NCI-H526 treated with DMSO at 0.1 percent for 48 hours (cell line): ENCODE measurements around the gene AJUBA.
"Not testable (repeated sequence)": the region's sequence is repeated elsewhere in the genome, so short reads cannot be mapped to it uniquely, and the experiment has no call there.

Experiments
- DNase-seq: peaks from one replicate; lab custom pipeline; 2025; lab: John Stamatoyannopoulos, UW

AJUBA gene

DNA sequence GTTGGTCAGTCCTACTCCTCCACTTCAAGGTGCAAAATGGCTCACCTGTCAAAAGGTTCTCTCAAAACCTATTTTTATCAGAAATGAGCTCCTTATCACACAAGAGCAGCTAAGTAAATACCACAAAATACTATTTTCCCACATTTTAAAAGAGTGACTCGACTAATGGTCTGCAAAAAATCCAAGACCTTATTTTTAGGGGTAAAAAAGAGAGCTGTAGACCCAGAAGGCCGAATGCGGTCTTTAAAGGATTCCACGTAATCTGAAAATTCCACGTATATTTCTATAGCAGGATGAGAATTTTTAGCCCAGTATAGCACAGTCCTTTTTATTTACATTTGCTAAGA lies 23.8 kb upstream of the AJUBA start:
- DNase-seq: no peak

DNA sequence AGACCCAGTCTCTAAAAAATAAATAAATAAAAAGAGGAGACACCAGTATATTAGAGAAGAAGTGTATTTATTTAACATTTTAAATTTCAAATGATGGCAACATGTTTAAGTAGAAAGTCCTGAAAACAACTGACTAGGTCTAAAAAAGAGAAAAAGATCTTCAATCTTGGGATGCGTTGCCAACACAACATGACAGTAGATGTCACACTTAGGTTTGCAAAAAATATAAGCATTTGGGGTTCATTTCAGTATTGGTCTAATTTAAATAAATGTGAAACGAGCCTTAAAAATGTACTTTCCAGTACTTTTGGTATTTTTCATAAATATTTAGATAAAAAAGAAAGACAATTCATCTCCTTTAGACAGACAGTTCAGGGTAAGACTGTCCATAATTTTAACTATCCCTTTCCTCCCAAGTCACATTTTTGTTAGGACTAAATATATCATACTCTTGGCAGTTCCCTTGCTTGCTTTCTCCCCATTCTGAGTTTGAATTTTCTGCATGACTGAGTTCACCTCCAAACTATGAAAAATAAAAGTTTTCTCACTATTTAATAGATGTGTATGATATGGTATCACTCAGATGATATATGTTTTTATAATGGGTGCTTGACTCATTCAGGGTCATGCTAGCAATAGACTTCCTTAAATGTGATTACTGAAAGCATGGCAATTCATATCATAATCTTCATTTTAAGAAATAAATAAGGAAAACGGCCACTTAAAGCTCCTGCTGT lies 23.3 kb upstream of the AJUBA start:
- no peak for DNase-seq

DNA sequence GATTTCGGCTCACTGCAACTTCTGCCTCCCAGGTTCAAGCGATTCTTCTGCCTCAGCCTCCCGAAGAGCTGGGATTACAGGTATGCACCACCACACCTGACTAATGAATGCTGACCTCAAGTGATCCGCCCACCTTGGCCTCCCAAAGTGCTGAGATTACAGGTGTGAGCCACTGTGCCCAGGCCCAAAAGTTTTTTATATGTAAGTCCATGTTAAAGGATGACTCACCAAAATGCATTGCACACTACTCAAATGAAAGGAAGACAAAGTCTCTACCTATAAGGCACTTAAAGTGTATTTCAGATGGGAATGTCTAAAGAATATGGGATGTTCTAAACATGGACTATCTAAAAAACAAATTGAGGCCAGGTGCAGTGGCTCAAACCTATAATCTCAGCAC lies 21.9 kb upstream of the AJUBA start:
- not testable (repeated sequence) for DNase-seq

DNA sequence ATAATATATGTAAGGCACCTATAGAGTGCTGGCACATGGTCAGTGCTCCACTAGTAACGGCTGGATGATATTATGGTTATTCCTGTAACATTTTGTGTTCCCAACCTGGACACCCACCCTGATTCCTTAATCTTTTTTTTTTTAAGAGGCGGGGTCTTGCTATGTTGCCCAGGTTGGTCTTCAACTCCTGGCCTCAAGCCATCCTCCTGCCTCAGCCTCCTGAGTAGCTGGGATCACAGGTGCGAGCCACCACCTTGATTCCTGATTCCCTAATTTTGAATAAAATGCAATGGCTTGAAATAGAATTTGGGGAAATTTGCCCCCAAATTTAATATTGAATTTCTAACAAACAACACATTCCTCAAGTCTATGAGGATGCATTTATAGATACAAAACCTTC lies 20.2 kb upstream of the AJUBA start:
- DNase-seq: no peak

- DNase-seq: no peak
These were observed 18.5 kb upstream of the AJUBA start for GRCh38 chr14:23000860-23001259.

GRCh38 chr14:22998329-22999012 lies 16.1 kb upstream of the AJUBA start:
- DNase-seq: no peak

DNA sequence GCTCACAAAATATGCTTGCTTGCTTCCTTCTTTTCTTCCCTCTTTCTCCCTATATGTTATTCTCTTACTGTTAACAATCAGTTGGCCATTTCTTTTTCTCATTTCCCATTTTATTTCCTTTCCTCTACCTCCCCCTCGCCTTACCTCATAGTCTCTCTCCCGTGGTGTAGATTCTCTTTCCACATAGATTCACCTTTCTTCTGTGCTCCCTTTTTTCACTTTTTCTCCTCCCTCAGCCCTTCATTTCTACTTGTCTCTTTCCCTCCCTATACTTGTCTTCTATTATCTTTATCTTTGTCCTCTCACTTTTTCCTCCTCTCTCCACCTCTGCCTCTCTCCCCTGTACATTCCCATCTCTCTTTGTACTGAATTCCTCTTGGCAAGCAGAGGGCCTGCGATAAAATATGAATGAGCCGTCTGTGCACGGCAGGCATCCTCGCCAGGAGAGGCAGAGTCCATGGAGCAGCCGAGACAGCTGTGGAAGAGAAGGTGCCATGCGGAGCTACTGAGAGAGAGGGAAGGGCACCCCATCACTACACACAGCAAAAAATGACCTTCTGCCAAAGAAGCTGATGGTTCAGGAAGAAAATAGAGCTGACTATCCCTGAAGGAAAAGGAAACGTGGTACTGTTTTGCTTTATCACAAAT lies 15.4 kb upstream of the AJUBA start:
- DNase-seq: no peak

DNA sequence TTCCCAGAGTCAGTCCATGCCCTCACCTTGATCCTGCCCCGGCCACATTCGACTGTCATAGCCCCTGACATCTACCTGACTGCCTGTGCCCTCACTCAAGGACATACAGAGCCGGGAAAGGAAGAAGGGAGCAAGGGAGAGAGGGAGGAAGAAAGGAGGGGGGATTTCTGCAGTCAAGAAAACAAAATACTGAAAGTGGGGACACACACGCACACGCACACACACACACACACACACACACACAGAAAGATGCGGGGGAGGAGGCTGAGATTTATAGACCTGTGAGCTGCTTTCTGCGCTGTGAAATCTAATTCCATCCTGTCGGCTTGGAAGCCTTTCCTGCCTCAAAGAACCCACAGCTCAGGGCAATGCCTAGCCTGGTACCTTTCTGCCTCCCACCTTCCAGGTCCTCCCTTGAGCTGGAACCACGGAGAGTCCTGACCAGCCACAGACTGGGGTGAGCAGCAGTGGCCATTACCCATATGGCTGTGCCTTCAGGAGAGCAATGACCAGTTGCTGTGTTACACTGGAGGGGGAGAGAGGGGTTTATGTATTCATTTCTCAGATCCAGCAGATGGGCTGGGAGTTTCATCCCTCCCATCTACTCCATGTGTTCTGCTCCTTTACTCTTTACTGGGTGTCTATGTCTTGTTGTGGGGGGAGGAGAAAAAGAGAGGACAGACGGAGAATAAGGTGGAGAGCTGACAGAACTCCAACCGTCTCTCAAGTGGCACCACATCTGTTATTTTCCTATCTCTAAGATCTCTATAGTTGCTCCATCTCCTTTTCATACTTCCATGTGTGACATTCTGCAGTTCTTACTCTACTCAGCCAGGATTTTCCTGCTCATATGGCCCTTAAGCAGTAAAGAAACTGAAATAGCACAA lies 14.7 kb upstream of the AJUBA start:
- no peak for DNase-seq

- no peak for DNase-seq
These were observed 13.7 kb upstream of the AJUBA start for GRCh38 chr14:22995889-22996625.

DNA sequence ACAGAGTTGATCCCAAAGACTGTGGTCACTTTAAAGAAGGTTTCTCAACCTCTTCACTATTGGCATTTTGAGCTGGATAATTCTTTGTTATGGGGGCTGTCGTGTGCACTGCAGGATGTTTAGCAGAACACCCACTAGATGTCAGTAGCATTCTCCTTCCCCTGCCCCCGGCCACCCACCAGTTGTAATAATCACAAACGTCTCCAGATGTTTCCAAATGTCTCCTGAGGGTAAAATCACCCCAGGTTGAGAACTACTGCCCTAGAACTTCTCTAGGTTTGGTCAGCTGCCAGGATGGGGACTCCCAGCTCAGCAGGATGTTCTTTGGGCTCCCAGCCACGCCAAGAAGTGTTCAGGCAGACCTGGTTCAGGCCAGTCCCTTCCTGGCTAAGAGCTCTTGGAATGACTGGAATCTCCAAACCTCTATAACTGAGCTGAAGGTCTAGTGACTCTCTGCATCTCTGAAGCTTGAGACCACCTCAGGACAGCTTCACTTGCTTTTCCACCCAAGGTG lies 12.5 kb upstream of the AJUBA start:
- DNase-seq: no peak

- no peak for DNase-seq
These were observed 11.2 kb upstream of the AJUBA start for GRCh38 chr14:22993517-22993916.

DNA sequence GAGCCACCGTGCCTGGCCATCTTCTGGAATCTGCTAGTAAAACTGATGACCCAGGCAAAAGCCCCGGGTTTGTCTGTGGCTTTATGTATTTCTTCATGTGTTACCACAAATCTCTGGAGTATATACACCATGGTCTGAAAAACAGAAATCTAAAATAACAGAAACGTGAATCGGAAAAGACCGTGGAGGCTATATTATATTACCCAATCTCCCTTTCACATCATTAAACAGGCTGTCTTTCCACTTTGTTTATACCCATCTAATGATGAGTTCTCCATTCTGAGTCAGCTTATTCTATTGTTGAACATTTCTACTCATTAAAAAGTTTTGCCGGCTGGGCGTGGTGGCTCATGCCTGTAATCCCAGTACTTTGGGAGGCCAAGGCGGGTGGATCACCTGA lies 9.5 kb upstream of the AJUBA start:
- no peak for DNase-seq

GRCh38 chr14:22987291-22987690 lies 4.9 kb upstream of the AJUBA start:
- no peak for DNase-seq

DNA sequence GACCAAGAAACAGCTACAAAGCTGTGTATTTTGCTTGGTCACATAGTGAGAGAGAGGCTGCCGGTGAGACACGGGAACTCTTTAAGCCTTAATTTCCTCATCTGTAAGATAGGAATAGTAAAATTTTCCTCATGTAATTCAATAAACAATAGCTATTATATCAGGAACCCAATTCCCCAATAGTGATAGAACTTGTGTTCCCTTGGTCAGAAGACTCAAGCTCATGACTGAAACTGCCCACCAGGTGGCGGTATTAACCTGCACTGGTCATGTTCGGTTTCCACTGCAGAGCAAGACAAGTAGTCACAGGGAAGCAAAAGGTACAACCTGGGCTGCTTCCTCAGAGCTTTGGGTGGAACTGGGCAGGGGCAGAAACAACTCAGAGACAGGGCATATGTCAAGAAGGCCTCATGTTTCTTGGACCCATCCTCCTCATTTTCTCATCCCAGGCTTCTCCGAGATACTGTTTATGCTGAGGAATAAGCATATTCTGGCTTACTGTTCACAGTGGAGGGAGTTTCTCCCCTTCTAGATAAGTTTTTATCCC lies 4.2 kb upstream of the AJUBA start:
- peak; percentile 19 for DNase-seq

GRCh38 chr14:22985894-22986507 lies 3.6 kb upstream of the AJUBA start:
- no peak for DNase-seq

DNA sequence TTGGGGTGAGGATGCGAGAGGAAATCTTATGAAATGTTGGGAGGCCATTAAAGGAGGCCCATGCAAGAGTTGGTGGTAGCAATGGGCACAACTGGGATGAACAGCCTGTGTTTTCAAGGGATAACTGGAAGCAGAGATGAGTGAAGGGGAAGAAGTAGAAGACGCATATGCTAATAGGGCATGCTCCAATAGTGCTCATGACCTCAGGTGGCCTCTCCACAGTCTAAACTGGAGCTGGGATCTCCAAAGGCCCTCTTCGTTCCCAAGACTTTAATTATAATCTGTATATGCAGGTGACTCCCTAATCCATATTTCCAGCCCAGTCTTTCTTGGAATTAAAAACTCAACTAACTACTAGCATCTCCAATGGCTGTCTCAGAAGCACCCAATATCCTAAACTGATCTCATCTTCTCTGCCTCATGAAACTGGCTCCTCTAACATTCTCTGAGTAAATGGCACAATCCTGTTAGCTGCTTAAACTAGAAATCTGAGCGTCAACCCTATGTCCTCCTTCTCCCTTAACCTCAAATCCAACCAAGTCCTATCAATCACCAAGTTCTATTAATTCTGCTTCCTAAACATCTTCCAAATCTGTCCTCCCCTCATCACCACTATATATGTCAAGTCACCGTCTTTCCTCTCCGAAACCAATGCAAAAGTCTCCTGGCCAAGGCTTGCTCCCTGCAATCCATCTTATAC lies 2.8 kb upstream of the AJUBA start:
- DNase-seq: no peak

GRCh38 chr14:22981876-22982476 lies 375 bp downstream of the AJUBA start:
- no peak for DNase-seq

DNA sequence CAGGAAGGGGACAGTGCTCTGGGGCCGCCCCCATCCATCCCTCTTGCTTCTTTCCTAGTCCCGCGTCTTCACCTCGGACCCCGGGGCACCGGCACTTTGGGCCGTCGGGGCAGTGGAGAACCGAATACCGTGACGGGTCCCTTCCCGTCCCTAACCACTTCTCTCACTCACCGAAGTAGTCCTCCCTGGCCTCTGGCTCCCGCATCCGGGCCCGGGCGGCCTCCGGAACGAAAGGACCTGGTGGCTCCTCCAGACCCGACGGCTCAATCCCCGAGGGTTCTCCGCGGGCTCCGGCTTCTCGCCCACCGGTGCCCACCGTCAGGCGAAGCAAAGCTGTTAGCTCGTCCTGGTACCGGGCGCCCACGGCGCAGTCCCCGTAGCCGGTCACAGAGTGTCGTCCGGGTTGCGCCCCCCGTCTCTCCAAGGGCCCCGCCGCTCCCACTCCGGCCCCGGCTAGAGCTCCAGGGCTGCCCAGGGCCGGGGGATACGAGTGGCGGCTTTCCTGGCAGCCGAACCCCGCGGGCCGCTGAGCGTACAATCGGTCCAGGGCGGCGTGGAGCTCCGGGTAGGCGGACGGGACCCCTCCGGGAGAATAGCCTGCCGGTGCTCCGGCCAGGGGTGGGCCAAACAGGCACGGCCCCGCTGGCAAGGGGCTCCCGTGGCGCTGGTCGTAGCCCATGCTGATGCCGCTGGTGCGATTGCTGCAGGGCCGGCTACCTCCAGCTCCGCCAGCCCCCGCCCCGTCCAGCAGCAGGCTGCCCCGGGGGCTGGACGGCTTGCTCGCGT lies 1.1 kb downstream of the AJUBA start:
- no peak for DNase-seq

- no peak for DNase-seq
These were observed 1.7 kb downstream of the AJUBA start for GRCh38 chr14:22980672-22981089.
